ENCODE measurements around the gene CAND1. TPM values are rescaled to one million over a fixed set of nuclear protein-coding genes. Genes with fewer than 3 reads are reported as not detected.

Gene CAND1
- total and polyA plus RNA-seq, 2 donors from 2014 or later, result 28.8 to 104 TPM

DNA sequence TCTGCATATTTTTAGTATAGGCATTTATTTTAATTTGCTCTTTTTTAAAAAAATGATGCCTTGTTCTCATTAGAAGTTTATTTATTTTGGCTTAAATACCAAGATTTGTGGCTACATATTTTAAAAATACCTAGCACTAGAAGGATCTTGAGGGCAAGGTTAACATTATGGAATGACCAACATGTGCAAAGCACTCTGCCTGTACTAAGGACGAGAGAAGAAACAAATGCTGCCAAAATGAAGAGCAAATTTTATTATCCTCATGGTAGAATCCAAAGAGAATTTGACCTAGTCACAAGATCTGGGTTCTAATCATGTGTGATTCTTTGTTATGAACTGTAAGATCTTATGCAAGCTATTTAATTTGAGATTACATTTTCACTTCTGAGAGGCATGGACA is 2.8 kb downstream of the CAND1 start:
- FAIRE-seq (no peak), DNase-seq (no peak)
- intact Hi-C loops (cut with DNase I), result no loop called here
- peak overlapping the region in 1 of 3 donors; percentile 98 for H3K4me3 ChIP-seq (ENCODE audit: low read length in 3 of 3)
- no peaks in the 10 kb centered on the region for H3K27me3 ChIP-seq (ENCODE audit: control insufficient read depth, insufficient read depth, low read length)
- H3K9me3 ChIP-seq (ENCODE audit: control insufficient read depth in 2 of 3, insufficient read depth in 1 of 3, low read length in 3 of 3), result no peaks in the 10 kb centered on the region
- peaks cover 2 to 33% (median 12%) of the 10 kb centered on the region in 3 donors for H3K4me1 ChIP-seq (ENCODE audit: control insufficient read depth in 2 of 3, insufficient read depth in 2 of 3, low read depth in 1 of 3, low read length in 3 of 3)
- no peak for TF ChIP-seq CTCF (IDR thresholded peaks at IDR 0.05; ENCODE audit: borderline replicate concordance, extremely low read depth, insufficient read depth)
- H3K27ac ChIP-seq (ENCODE audit: low read depth in 2 of 2, low read length in 2 of 2), result no peak overlapping the region
- H3K36me3 ChIP-seq (ENCODE audit: control insufficient read depth in 2 of 3, insufficient read depth in 3 of 3, low read length in 3 of 3), result peaks cover 0 to 2% (median 0%) of the 10 kb centered on the region in 3 donors
- H3K9ac ChIP-seq (ENCODE audit: low read length in 3 of 3), result peak overlapping the region in 1 of 3 donors; percentile 1

DNA sequence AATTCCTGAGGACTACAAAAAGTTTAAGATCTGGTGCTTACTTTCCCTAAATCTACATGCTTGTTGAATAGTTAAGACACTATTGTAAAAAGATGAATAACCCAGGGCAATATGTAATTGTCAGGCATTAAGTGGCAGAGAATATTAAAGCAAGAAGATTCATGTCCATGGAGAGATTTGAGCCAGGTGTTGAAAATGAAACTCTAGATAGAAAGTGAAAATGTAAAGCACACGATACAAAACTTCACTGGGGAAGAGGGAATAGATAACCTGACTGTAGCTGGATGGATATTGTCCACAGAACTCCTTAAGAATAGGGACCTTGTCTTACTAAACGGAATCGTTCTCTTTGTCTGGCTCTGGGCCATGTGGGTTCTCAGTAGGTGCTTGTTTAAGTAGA is 5.0 kb downstream of the CAND1 start:
- no peak overlapping the region for H3K4me3 ChIP-seq (ENCODE audit: low read length in 3 of 3)
- no peak for TF ChIP-seq CTCF (IDR thresholded peaks at IDR 0.05; ENCODE audit: borderline replicate concordance, extremely low read depth, insufficient read depth)
- FAIRE-seq (no peak), DNase-seq (no peak)
- intact Hi-C loops (cut with DNase I), result no loop called here
- H3K27ac ChIP-seq (ENCODE audit: low read depth in 2 of 2, low read length in 2 of 2), result no peak overlapping the region
- H3K4me1 ChIP-seq (ENCODE audit: control insufficient read depth in 2 of 3, insufficient read depth in 2 of 3, low read depth in 1 of 3, low read length in 3 of 3), result peaks cover 2 to 31% (median 10%) of the 10 kb centered on the region in 3 donors
- H3K9ac ChIP-seq (ENCODE audit: low read length in 3 of 3), result no peak overlapping the region
- no peaks in the 10 kb centered on the region for H3K27me3 ChIP-seq (ENCODE audit: control insufficient read depth, insufficient read depth, low read length)
- no peaks in the 10 kb centered on the region for H3K9me3 ChIP-seq (ENCODE audit: control insufficient read depth in 2 of 3, insufficient read depth in 1 of 3, low read length in 3 of 3)
- peaks cover 0 to 2% (median 0%) of the 10 kb centered on the region in 3 donors for H3K36me3 ChIP-seq (ENCODE audit: control insufficient read depth in 2 of 3, insufficient read depth in 3 of 3, low read length in 3 of 3)

DNA sequence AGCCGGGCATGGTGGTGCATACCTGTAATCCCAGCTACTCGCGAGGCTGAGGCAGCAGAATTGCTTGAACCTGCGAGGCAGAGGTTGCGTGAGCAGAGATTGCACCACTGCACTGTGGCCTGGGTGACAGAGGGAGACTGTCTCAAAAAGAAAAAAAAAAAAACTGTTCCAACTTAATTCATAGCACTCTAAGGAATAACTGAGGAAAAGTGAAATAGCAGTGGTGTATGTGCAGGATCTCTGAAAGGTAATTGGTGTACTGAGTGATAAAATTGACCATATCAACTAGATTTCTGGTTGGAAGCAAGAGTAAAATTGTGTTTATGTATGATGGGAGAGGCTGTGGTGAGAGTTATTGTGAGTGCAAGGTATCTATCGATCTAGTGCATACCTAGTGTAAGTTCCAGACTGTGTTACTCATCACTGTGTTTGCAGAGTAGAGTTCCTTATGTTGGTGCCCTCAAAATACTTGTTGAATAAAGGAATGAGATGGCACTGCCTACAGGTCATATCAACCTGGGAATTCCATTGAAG is 6.3 kb downstream of the CAND1 start:
- no peaks in the 10 kb centered on the region for H3K27me3 ChIP-seq (ENCODE audit: control insufficient read depth, insufficient read depth, low read length)
- no peaks in the 10 kb centered on the region for H3K9me3 ChIP-seq (ENCODE audit: control insufficient read depth in 2 of 3, insufficient read depth in 1 of 3, low read length in 3 of 3)
- H3K4me3 ChIP-seq (ENCODE audit: low read length in 3 of 3), result no peak overlapping the region
- H3K36me3 ChIP-seq (ENCODE audit: control insufficient read depth in 2 of 3, insufficient read depth in 3 of 3, low read length in 3 of 3), result peaks cover 0 to 2% (median 0%) of the 10 kb centered on the region in 3 donors
- no peak overlapping the region for H3K27ac ChIP-seq (ENCODE audit: low read depth in 2 of 2, low read length in 2 of 2)
- no peak for DNase-seq
- intact Hi-C loops (cut with DNase I), result no loop called here
- peaks cover 2 to 26% (median 10%) of the 10 kb centered on the region in 3 donors for H3K4me1 ChIP-seq (ENCODE audit: control insufficient read depth in 2 of 3, insufficient read depth in 2 of 3, low read depth in 1 of 3, low read length in 3 of 3)
- FAIRE-seq, result no peak
- H3K9ac ChIP-seq (ENCODE audit: low read length in 3 of 3), result no peak overlapping the region
- no peak for TF ChIP-seq CTCF (IDR thresholded peaks at IDR 0.05; ENCODE audit: borderline replicate concordance, extremely low read depth, insufficient read depth)

GRCh38 chr12:67276421-67276820 is 7.3 kb downstream of the CAND1 start:
- Histone ChIP-seq H3K27ac (ENCODE audit: low read depth in 2 of 2, low read length in 2 of 2) (no peak overlapping the region), H3K9me3 (ENCODE audit: control insufficient read depth in 2 of 3, insufficient read depth in 1 of 3, low read length in 3 of 3) (no peaks in the 10 kb centered on the region), H3K4me3 (ENCODE audit: low read length in 3 of 3) (no peak overlapping the region), H3K9ac (ENCODE audit: low read length in 3 of 3) (no peak overlapping the region), H3K27me3 (ENCODE audit: control insufficient read depth, insufficient read depth, low read length) (no peaks in the 10 kb centered on the region), H3K36me3 (ENCODE audit: control insufficient read depth in 2 of 3, insufficient read depth in 3 of 3, low read length in 3 of 3) (peaks cover 0 to 2% (median 0%) of the 10 kb centered on the region in 3 donors), H3K4me1 (ENCODE audit: control insufficient read depth in 2 of 3, insufficient read depth in 2 of 3, low read depth in 1 of 3, low read length in 3 of 3) (peaks cover 0 to 26% (median 8%) of the 10 kb centered on the region in 3 donors)
- intact Hi-C loops (cut with DNase I), result no loop called here
- DNase-seq, result no peak
- no peak for FAIRE-seq
- no peak for TF ChIP-seq CTCF (IDR thresholded peaks at IDR 0.05; ENCODE audit: borderline replicate concordance, extremely low read depth, insufficient read depth)
